ENCODE results near the gene CYTH3. TPM values are rescaled to one million over a fixed set of nuclear protein-coding genes. Genes with fewer than 3 reads are reported as not detected.

Gene CYTH3
- total and polyA plus RNA-seq, 9 of the 15 experiments (the other 6 are each of a cell fraction or from before 2014, with no cell fraction given), result 0.25 to 15.2 (median 11.4) TPM

DNA sequence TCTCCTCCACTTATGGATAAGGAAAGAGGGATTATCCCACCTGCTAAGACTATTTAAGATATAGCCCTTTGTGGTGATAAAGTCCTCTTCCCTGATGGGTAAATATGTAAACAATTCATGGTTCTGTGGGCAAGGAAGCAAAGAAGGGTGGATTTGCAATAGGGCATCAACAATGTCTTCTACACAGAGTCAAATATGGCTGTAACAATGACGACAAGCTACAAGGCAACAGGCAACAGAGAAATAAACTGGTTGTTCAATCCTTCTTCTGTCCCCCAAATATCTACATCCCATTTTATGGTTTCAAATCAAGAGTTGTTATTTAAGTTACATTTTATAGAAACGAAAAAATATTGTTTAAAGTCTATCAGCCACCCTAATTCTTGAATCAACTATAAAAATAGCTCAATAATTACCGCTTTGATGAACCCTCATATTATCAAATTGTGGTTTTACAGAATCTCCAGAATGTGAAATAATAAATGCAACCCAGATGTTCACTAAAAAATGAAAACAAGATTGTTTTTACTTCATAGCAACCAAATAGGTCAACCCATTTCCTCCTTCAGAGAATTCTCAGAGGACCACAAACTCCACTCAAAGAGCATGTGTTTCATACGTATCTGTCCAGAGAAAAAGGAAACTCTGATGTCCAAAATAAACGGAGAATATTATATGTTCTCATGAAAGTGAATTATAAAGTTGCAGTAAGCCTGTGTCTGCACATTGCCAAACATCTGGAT is 13.8 kb downstream of the CYTH3 start:
- CTCF ChIA-PET (ENCODE audit: low intra/inter-chr PET ratio), result no interaction called here
- intact Hi-C loops (cut with micrococcal nuclease) (loop anchor here (5.0 kb wide), 1 partner anchor 64 kb away; no protein-coding TSS in a partner anchor), in situ Hi-C loops (cut with MboI) (no loop called here)
- FAIRE-seq (no peak), DNase-seq (ENCODE audit: extremely low read depth in 1 of 4, low spot score in 3 of 4) (no peak), ATAC-seq (no peak)
- no peaks in the 10 kb centered on the region for H3K9me3 ChIP-seq (replicated peaks; ENCODE audit: control insufficient read depth, insufficient read depth, low read depth, low read length)
- H3K36me3 ChIP-seq (ENCODE audit: control insufficient read depth, insufficient read depth, low read length), result peaks cover 2% of the 10 kb centered on the region; the same call in 1 of the 3 replicates
- H3K9me1 ChIP-seq (ENCODE audit: control insufficient read depth, insufficient read depth, low read length), result no peaks in the 10 kb centered on the region
- no peak overlapping the region for H3K9ac ChIP-seq (ENCODE audit: insufficient read depth in 1 of 2, low read depth in 2 of 2, low read length in 2 of 2)
- 42% methylated on average over 5 of the region's 5 CpGs for WGBS (ENCODE audit: insufficient coverage, low coverage, missing lambda C conversion rate)
- H4K20me1 ChIP-seq (replicated peaks; ENCODE audit: control insufficient read depth, insufficient read depth, low read length), result no peaks in the 10 kb centered on the region; the same call in 1 of the 2 replicates
- H3K79me2 ChIP-seq (ENCODE audit: control insufficient read depth, insufficient read depth, low read length), result peaks cover 68% of the 10 kb centered on the region
- peaks cover 0 to 26% of the 10 kb centered on the region in 2 experiments; a peak in 4 of 5 replicates for H3K4me1 ChIP-seq (replicated peaks in 1 of 2; ENCODE audit: control insufficient read depth in 2 of 2, insufficient read depth in 2 of 2, low read length in 2 of 2)
- POLR2A ChIA-PET, result interaction anchor here (0.8 to 3.5 kb wide), 6 partner anchors 8 to 119 kb away, joined by 3 to 18 read pairs (median 6); no protein-coding TSS in a partner anchor
- H2AFZ ChIP-seq (ENCODE audit: low read depth, low read length), result no peak overlapping the region
- H3K4me2 ChIP-seq (ENCODE audit: insufficient read depth, low read length), result no peak overlapping the region
- BruUV-seq (replicated peaks), result no TSS peak
- no peak overlapping the region for H3K27ac ChIP-seq (ENCODE audit: extremely low read depth, low read depth, low read length)
- H3K4me3 ChIP-seq, result no peak overlapping the region
- no peaks in the 10 kb centered on the region for H3K27me3 ChIP-seq (ENCODE audit: control insufficient read depth in 2 of 2, insufficient read depth in 2 of 2, low read length in 2 of 2)
- TF ChIP-seq TGIF2 (CRISPR knock-in tag; IDR thresholded peaks at IDR 0.05) (no peak), ZNF282 (CRISPR knock-in tag; IDR thresholded peaks at IDR 0.05) (no peak), ZNF408 (CRISPR knock-in tag; IDR thresholded peaks at IDR 0.05; ENCODE audit: low read depth) (no peak), POLR2B (IDR thresholded peaks at IDR 0.05; ENCODE audit: low read depth, partially characterized antibody) (no peak), ARID1B (IDR thresholded peaks at IDR 0.05) (no peak), SUPT5H (IDR thresholded peaks at IDR 0.05) (no peak), BHLHE40 (IDR thresholded peaks at IDR 0.05; ENCODE audit: low read length) (no peak), SMARCA4 (IDR thresholded peaks at IDR 0.05) (no peak), SAFB2 (IDR thresholded peaks at IDR 0.05; ENCODE audit: borderline replicate concordance, low read depth, low read length, severe bottlenecking) (no peak), STAG1 (CRISPR knock-in tag; IDR thresholded peaks at IDR 0.05; ENCODE audit: borderline replicate concordance) (no peak), MEIS2 (IDR thresholded peaks at IDR 0.05; ENCODE audit: partially characterized antibody) (no peak), PTBP1 (IDR thresholded peaks at IDR 0.05; ENCODE audit: low read depth, low read length) (no peak)
- TF ChIP-seq, protein P1, sequence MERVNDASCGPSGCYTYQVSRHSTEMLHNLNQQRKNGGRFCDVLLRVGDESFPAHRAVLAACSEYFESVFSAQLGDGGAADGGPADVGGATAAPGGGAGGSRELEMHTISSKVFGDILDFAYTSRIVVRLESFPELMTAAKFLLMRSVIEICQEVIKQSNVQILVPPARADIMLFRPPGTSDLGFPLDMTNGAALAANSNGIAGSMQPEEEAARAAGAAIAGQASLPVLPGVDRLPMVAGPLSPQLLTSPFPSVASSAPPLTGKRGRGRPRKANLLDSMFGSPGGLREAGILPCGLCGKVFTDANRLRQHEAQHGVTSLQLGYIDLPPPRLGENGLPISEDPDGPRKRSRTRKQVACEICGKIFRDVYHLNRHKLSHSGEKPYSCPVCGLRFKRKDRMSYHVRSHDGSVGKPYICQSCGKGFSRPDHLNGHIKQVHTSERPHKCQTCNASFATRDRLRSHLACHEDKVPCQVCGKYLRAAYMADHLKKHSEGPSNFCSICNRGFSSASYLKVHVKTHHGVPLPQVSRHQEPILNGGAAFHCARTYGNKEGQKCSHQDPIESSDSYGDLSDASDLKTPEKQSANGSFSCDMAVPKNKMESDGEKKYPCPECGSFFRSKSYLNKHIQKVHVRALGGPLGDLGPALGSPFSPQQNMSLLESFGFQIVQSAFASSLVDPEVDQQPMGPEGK (CRISPR knock-in tag; IDR thresholded peaks at IDR 0.05; ENCODE audit: borderline replicate concordance), result no peak
- TF ChIP-seq, protein P2, sequence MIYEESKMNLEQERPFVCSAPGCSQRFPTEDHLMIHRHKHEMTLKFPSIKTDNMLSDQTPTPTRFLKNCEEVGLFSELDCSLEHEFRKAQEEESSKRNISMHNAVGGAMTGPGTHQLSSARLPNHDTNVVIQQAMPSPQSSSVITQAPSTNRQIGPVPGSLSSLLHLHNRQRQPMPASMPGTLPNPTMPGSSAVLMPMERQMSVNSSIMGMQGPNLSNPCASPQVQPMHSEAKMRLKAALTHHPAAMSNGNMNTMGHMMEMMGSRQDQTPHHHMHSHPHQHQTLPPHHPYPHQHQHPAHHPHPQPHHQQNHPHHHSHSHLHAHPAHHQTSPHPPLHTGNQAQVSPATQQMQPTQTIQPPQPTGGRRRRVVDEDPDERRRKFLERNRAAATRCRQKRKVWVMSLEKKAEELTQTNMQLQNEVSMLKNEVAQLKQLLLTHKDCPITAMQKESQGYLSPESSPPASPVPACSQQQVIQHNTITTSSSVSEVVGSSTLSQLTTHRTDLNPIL (CRISPR knock-in tag; IDR thresholded peaks at IDR 0.05), result no peak
- TF ChIP-seq, protein P3, sequence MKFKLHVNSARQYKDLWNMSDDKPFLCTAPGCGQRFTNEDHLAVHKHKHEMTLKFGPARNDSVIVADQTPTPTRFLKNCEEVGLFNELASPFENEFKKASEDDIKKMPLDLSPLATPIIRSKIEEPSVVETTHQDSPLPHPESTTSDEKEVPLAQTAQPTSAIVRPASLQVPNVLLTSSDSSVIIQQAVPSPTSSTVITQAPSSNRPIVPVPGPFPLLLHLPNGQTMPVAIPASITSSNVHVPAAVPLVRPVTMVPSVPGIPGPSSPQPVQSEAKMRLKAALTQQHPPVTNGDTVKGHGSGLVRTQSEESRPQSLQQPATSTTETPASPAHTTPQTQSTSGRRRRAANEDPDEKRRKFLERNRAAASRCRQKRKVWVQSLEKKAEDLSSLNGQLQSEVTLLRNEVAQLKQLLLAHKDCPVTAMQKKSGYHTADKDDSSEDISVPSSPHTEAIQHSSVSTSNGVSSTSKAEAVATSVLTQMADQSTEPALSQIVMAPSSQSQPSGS (CRISPR knock-in tag; IDR thresholded peaks at IDR 0.05), result no peak
- TF ChIP-seq, protein P4, sequence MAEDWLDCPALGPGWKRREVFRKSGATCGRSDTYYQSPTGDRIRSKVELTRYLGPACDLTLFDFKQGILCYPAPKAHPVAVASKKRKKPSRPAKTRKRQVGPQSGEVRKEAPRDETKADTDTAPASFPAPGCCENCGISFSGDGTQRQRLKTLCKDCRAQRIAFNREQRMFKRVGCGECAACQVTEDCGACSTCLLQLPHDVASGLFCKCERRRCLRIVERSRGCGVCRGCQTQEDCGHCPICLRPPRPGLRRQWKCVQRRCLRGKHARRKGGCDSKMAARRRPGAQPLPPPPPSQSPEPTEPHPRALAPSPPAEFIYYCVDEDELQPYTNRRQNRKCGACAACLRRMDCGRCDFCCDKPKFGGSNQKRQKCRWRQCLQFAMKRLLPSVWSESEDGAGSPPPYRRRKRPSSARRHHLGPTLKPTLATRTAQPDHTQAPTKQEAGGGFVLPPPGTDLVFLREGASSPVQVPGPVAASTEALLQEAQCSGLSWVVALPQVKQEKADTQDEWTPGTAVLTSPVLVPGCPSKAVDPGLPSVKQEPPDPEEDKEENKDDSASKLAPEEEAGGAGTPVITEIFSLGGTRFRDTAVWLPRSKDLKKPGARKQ (CRISPR knock-in tag; IDR thresholded peaks at IDR 0.05), result no peak

Measured in K562 (cell line).